DOHH2 (cell line): ENCODE measurements around the gene LMCD1.

Experiments
- H3F3A ChIP-seq: fragments of 200-600 bp; sonication (generic), shearing (Covaris generic); 2 replicates; pipeline ENCODE4 v1.6.0; 2016; ENCODE audit warnings: antibody characterized with exemption, mild to moderate bottlenecking; ENCODE audit not compliant: control insufficient read depth, insufficient read depth
- H3K27ac ChIP-seq: fragments of 200-600 bp; sonication (generic); 2 replicates; pipeline ENCODE4 v1.5.1; 2014; ENCODE audit warnings: low read depth, mild to moderate bottlenecking, low read length, moderate library complexity
- H3K27me3 ChIP-seq: fragments of 200-600 bp; sonication (generic); 2 replicates; pipeline ENCODE4 v1.6.1; 2014; ENCODE audit warnings: mild to moderate bottlenecking, low read length, mixed read lengths; ENCODE audit not compliant: control insufficient read depth
- H3K36me3 ChIP-seq: fragments of 200-600 bp; sonication (generic); 2 replicates; pipeline ENCODE4 v1.6.1; 2014; ENCODE audit warnings: mild to moderate bottlenecking, low read length, moderate library complexity, mixed read lengths; ENCODE audit not compliant: control insufficient read depth
- H3K4me1 ChIP-seq: fragments of 200-600 bp; sonication (generic); 2 replicates; pipeline ENCODE4 v1.6.1; 2014; ENCODE audit warnings: mild to moderate bottlenecking, low read length, mixed read lengths; ENCODE audit not compliant: control insufficient read depth
- H3K4me2 ChIP-seq: fragments of 200-600 bp; sonication (generic); 2 replicates; pipeline ENCODE4 v1.6.0; 2014; ENCODE audit warnings: mild to moderate bottlenecking, low read length, moderate library complexity
- H3K4me3 ChIP-seq: fragments of 200-600 bp; sonication (generic); 2 replicates; pipeline ENCODE4 v1.5.1; 2014; ENCODE audit warnings: mild to moderate bottlenecking, low read length, mixed read lengths
- H3K79me2 ChIP-seq: fragments of 200-600 bp; sonication (generic); 2 replicates; pipeline ENCODE4 v1.6.1; 2014; ENCODE audit warnings: mild to moderate bottlenecking, low read length, mixed read lengths; ENCODE audit not compliant: control insufficient read depth
- H3K9me2 ChIP-seq: fragments of 200-600 bp; sonication (generic); replicated peaks from 2 replicates; pipeline ENCODE4 v1.6.1; 2014; ENCODE audit warnings: mild to moderate bottlenecking, low read length, mixed read lengths; ENCODE audit not compliant: control insufficient read depth
- H3K9me3 ChIP-seq: fragments of 200-600 bp; sonication (generic); 2 replicates; pipeline ENCODE4 v1.6.1; 2014; ENCODE audit warnings: antibody characterized with exemption, low read length, mixed read lengths; ENCODE audit not compliant: control insufficient read depth, insufficient read depth
- H4K20me1 ChIP-seq: fragments of 200-600 bp; sonication (generic); 2 replicates; pipeline ENCODE4 v1.6.0; 2014; ENCODE audit warnings: low read depth, mild to moderate bottlenecking, antibody characterized with exemption, low read length, moderate library complexity; ENCODE audit not compliant: control insufficient read depth, insufficient read depth
- EZH2phosphoT487 ChIP-seq: fragments of 200-600 bp; sonication (generic); IDR thresholded peaks from 2 replicates; pipeline ENCODE4 v1.6.1; 2017; ENCODE audit warnings: borderline replicate concordance, mild to moderate bottlenecking, antibody characterized with exemption, low read length, moderate library complexity, mixed read lengths
- TF ChIP-seq, protein P1 (sequence below): fragments of 200-600 bp; sonication (generic); IDR thresholded peaks from one replicate; pipeline ENCODE4 v1.5.1; 2014; ENCODE audit warnings: antibody characterized with exemption, mild to moderate bottlenecking, low read depth, low read length; ENCODE audit not compliant: poor library complexity, severe bottlenecking

LMCD1 gene

DNA sequence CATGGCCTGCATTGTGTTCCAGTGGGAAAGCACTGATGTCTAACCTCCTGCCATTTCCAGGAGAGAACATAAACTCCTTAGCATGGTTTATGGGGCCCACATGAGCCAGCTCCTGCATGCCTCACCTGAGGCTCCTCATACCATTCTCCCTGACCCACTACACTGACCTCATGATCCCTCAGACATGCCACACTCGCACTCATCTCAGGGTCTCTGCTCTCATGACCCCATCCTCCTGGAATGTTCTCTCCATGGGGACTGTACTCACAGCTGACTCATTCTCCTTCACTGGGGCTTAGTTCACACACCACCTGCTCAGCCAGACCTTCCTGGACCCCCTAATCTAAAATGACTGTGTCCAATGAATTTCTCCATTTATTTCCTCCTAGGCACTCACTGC lies 4.0 kb upstream of the LMCD1 start:
- no peak overlapping the region for H3K4me2 ChIP-seq
- H3K9me2 ChIP-seq: no peaks in the 10 kb centered on the region
- no peaks in the 10 kb centered on the region for H3K79me2 ChIP-seq
- H3K4me1 ChIP-seq: peaks cover 13% of the 10 kb centered on the region
- TF ChIP-seq, protein P1, sequence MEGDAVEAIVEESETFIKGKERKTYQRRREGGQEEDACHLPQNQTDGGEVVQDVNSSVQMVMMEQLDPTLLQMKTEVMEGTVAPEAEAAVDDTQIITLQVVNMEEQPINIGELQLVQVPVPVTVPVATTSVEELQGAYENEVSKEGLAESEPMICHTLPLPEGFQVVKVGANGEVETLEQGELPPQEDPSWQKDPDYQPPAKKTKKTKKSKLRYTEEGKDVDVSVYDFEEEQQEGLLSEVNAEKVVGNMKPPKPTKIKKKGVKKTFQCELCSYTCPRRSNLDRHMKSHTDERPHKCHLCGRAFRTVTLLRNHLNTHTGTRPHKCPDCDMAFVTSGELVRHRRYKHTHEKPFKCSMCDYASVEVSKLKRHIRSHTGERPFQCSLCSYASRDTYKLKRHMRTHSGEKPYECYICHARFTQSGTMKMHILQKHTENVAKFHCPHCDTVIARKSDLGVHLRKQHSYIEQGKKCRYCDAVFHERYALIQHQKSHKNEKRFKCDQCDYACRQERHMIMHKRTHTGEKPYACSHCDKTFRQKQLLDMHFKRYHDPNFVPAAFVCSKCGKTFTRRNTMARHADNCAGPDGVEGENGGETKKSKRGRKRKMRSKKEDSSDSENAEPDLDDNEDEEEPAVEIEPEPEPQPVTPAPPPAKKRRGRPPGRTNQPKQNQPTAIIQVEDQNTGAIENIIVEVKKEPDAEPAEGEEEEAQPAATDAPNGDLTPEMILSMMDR: no peak
- no peak for TF ChIP-seq EZH2phosphoT487
- H3F3A ChIP-seq: no peaks in the 10 kb centered on the region
- H3K9me3 ChIP-seq: no peaks in the 10 kb centered on the region
- no peaks in the 10 kb centered on the region for H4K20me1 ChIP-seq
- H3K36me3 ChIP-seq: no peaks in the 10 kb centered on the region
- H3K27me3 ChIP-seq: peaks cover 12% of the 10 kb centered on the region
- no peak overlapping the region for H3K4me3 ChIP-seq
- no peak overlapping the region for H3K27ac ChIP-seq

DNA sequence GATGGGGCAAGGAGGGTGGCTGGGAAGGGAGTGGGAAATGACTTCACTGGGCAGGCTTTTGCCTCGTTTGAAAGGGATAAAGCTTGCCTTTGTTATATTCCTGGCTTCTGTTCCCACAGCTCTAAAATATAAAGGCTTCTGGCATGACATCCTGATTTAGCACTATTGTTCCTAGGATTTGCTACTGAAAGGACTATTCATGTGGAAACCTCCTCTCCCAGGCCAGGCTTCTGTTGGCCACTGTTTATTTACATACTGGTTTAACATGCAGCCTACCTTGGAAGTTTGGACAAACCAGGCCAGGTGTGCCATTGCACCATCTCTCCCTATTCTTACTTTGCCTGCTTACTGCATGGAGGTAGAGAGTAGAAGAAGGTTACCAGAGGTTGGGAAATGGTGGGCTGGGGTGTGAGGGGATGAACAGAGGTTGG lies 2.4 kb upstream of the LMCD1 start:
- H3K9me2 ChIP-seq: no peaks in the 10 kb centered on the region
- no peak overlapping the region for H3K4me3 ChIP-seq
- H3K4me2 ChIP-seq: no peak overlapping the region
- no peaks in the 10 kb centered on the region for H3K79me2 ChIP-seq
- H4K20me1 ChIP-seq: no peaks in the 10 kb centered on the region
- no peak overlapping the region for H3K27ac ChIP-seq
- TF ChIP-seq, protein P1: no peak
- no peak for TF ChIP-seq EZH2phosphoT487
- no peaks in the 10 kb centered on the region for H3K9me3 ChIP-seq
- H3F3A ChIP-seq: no peaks in the 10 kb centered on the region
- H3K27me3 ChIP-seq: peaks cover 12% of the 10 kb centered on the region
- H3K36me3 ChIP-seq: no peaks in the 10 kb centered on the region
- peaks cover 29% of the 10 kb centered on the region for H3K4me1 ChIP-seq

DNA sequence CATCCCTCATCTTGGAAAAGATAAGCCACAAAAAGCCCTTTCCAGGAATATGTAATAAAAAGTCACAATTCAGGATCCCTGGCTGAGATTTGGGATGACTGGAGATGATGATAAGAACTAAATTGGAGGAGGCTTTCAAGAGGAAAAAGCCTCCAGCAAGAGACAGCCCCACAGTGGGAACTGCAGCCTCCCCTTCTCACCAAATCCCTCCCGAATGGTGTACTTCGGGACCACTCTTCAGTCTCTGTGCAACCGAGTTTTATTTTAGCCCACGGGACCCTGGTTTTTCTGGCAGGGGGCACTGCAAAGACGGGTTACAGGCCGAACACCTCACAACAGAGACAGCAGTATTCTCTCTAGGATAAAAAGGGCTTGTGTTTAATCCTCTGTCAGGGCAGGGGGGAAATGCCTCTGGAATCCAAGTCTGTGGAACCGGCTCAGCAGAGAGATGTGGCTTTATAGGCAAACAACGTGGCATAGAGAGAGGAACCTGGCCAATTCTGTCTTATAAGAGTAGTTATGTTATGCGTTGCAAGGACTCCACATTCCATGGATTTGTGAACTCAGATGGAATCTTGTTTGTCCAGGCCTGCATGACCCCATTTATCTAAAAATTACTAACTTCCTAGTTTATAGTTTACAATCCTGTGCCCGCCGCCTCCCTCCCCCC lies 1.2 kb upstream of the LMCD1 start:
- TF ChIP-seq EZH2phosphoT487: no peak
- TF ChIP-seq, protein P1: no peak
- H3K79me2 ChIP-seq: no peaks in the 10 kb centered on the region
- no peaks in the 10 kb centered on the region for H3F3A ChIP-seq
- no peak overlapping the region; the same call in 1 of the 2 replicates for H3K4me2 ChIP-seq
- no peaks in the 10 kb centered on the region for H3K9me3 ChIP-seq
- peaks cover 36% of the 10 kb centered on the region for H3K4me1 ChIP-seq
- H3K27me3 ChIP-seq: peaks cover 12% of the 10 kb centered on the region
- no peak overlapping the region for H3K4me3 ChIP-seq
- H3K27ac ChIP-seq: no peak overlapping the region
- no peaks in the 10 kb centered on the region for H4K20me1 ChIP-seq
- no peaks in the 10 kb centered on the region for H3K9me2 ChIP-seq
- H3K36me3 ChIP-seq: no peaks in the 10 kb centered on the region
